ENCODE measurements around the gene FHAD1. TPM values are rescaled to one million over a fixed set of nuclear protein-coding genes. Genes with fewer than 3 reads are reported as not detected.

The FHAD1 gene
- total RNA-seq, 1 donor from 2014 or later: not detected

DNA sequence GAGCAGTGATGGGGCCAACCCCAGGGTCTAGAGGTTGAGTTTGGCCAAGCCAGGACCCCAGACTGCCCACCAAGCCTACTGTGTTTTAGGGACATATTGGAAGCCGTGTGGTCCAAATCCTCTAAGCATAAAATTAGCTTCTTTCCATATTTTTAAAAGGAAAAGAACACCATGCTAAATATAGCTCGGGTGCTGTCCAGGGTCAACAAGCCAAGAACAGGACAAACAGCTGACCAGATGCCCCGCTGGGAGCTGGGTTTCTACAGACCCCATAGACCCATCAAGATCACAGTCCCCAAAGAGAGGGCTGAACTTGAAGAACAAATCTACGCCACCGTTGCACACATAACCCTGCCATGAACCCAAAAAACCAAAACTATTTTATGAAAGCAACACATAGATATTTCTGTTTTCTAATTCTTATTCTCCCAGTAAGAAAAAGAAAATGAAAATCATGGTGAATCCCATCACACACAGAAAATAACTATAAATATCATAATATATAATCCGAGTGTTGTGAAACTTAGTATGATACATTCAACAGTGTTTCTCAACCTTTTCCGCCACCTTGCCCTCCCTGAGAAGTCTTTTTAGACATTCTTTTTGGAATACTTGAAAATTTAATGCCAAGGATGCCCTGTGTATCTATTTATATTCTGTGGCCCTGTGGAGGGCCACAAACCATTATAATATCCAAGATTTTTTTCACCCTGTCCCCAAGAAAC, 36.2 kb upstream of the FHAD1 start:
- FAIRE-seq (no peak), DNase-seq (ENCODE audit: low read depth) (no peak)
- Histone ChIP-seq H3K4me3 (ENCODE audit: low read depth, low read length) (no peak overlapping the region), H3K36me3 (ENCODE audit: control insufficient read depth, insufficient read depth, low read length) (peaks cover 8% of the 10 kb centered on the region), H3K27me3 (ENCODE audit: control insufficient read depth, insufficient read depth, low read length) (no peaks in the 10 kb centered on the region)
- TF ChIP-seq, protein P1, sequence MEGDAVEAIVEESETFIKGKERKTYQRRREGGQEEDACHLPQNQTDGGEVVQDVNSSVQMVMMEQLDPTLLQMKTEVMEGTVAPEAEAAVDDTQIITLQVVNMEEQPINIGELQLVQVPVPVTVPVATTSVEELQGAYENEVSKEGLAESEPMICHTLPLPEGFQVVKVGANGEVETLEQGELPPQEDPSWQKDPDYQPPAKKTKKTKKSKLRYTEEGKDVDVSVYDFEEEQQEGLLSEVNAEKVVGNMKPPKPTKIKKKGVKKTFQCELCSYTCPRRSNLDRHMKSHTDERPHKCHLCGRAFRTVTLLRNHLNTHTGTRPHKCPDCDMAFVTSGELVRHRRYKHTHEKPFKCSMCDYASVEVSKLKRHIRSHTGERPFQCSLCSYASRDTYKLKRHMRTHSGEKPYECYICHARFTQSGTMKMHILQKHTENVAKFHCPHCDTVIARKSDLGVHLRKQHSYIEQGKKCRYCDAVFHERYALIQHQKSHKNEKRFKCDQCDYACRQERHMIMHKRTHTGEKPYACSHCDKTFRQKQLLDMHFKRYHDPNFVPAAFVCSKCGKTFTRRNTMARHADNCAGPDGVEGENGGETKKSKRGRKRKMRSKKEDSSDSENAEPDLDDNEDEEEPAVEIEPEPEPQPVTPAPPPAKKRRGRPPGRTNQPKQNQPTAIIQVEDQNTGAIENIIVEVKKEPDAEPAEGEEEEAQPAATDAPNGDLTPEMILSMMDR (IDR thresholded peaks at IDR 0.05; ENCODE audit: insufficient read depth, low read length, severe bottlenecking): no peak

DNA sequence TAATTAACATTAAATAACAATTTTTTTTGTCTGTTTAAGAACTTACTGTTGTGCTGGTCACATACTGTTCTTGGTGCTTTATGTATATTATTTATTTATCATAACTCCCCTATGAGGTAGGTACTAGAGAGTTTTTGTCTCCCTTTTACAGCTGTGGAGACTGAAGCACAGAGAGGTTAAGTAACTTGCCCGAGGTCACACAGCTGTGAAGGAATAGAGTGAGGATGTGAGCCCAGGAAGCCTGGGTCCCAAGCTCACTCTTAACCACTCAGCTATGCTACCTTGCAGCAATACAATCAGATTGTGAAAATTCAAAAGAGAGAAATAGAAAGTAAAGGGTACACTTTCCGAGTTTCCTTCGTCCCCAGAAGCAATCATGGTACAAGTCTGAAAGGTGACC, 35.6 kb upstream of the FHAD1 start:
- no peak for FAIRE-seq
- H3K4me3 ChIP-seq (ENCODE audit: low read depth, low read length): no peak overlapping the region
- H3K27me3 ChIP-seq (ENCODE audit: control insufficient read depth, insufficient read depth, low read length): no peaks in the 10 kb centered on the region

DNA sequence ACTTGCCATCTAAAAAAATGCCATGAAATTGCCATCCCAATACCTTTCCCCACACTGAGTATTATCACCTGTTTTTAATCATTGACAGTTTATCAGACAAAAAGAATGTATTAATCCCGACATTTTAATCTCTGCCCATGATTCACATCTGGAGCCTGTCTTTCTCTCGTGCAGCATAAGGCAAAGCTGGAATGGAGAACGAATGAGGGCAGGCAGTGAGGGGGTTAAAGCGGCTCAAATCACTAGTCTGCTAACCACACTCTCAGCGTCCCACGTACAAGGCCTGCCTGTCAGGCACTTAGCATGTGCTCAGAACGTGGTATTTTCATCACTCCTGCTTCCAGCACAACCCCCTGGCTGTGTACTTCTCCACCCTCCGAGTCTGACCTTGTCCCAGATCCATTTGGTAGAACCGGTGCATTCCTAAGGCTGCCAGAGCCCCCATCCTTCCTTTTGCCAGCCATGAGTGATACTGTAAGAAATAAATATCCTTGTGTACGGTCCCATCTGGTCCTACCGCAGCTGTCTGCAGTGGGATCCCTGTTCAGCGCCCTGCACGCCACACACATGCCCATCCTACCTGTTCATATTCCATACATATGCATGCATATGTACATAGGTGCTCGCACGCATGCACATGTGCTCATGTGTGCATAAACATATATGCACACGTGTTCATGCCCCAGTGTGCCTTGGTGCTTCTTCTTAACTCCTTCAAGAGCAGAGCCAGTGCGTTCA, 34.6 kb upstream of the FHAD1 start:
- FAIRE-seq (no peak), DNase-seq (ENCODE audit: low read depth) (no peak)
- Histone ChIP-seq H3K4me3 (ENCODE audit: low read depth, low read length) (no peak overlapping the region), H3K36me3 (ENCODE audit: control insufficient read depth, insufficient read depth, low read length) (peaks cover 5% of the 10 kb centered on the region), H3K27me3 (ENCODE audit: control insufficient read depth, insufficient read depth, low read length) (no peaks in the 10 kb centered on the region)
- TF ChIP-seq, protein P1 (IDR thresholded peaks at IDR 0.05; ENCODE audit: insufficient read depth, low read length, severe bottlenecking): no peak

More for the DNA sequence above, 35.6 kb upstream of the FHAD1 start:
- peaks cover 8% of the 10 kb centered on the region for H3K36me3 ChIP-seq (ENCODE audit: control insufficient read depth, insufficient read depth, low read length)
- TF ChIP-seq, protein P1 (IDR thresholded peaks at IDR 0.05; ENCODE audit: insufficient read depth, low read length, severe bottlenecking): no peak
- no peak for DNase-seq (ENCODE audit: low read depth)

DNA sequence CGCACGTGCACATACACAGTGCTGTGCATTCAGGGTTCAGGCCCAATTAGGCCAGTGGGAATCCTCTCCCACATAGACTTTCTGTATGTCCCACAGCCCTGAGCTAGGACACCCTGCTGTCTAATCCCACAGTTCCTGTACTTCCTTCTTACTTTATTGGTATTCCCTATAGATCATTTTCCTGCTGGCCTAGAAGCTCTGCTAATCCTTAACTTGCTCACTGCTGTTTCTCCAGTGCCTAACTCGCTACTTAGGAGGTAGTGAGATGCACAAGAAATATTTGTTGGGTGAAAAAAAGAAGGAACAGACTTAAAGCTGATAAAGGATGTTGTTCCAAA, 34.1 kb upstream of the FHAD1 start:
- FAIRE-seq (no peak), DNase-seq (ENCODE audit: low read depth) (no peak)
- TF ChIP-seq, protein P1 (IDR thresholded peaks at IDR 0.05; ENCODE audit: insufficient read depth, low read length, severe bottlenecking): no peak
- Histone ChIP-seq H3K4me3 (ENCODE audit: low read depth, low read length) (no peak overlapping the region), H3K27me3 (ENCODE audit: control insufficient read depth, insufficient read depth, low read length) (no peaks in the 10 kb centered on the region), H3K36me3 (ENCODE audit: control insufficient read depth, insufficient read depth, low read length) (peaks cover 5% of the 10 kb centered on the region)

DNA sequence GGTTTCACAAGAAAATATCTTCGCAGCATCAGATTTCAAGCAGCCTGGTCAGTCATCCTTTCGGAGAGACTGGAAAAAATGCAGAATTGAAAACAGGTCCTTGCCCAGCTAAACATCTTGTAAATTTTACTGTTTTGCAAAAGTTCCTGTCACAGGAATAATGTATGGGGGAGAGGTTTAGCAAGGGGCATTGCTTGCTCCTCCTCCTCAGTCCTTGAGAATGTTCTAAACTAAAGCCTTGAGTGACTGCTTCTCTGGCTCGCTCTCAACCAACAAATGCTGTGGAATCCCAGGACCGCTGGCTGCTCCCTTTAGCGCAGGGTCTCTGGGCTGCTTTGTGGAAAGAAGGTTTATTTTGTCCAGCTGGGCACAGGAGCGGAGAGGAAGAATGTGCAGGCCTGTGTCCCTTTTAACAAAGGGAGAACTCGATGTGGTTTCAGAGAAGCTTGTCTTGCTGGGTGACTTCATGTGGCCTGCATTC, 33.6 kb upstream of the FHAD1 start:
- Histone ChIP-seq H3K27me3 (ENCODE audit: control insufficient read depth, insufficient read depth, low read length) (no peaks in the 10 kb centered on the region), H3K4me3 (ENCODE audit: low read depth, low read length) (no peak overlapping the region), H3K36me3 (ENCODE audit: control insufficient read depth, insufficient read depth, low read length) (peaks cover 5% of the 10 kb centered on the region)
- DNase-seq (ENCODE audit: low read depth): no peak
- FAIRE-seq: no peak
- TF ChIP-seq, protein P1 (IDR thresholded peaks at IDR 0.05; ENCODE audit: insufficient read depth, low read length, severe bottlenecking): no peak

Data from bronchial epithelial cell (primary cell).